ENCODE results near the gene ASL.
"Not testable (repeated sequence)": the region's sequence is repeated elsewhere in the genome, so short reads cannot be mapped to it uniquely, and the experiment has no call there.

The ASL gene

DNA sequence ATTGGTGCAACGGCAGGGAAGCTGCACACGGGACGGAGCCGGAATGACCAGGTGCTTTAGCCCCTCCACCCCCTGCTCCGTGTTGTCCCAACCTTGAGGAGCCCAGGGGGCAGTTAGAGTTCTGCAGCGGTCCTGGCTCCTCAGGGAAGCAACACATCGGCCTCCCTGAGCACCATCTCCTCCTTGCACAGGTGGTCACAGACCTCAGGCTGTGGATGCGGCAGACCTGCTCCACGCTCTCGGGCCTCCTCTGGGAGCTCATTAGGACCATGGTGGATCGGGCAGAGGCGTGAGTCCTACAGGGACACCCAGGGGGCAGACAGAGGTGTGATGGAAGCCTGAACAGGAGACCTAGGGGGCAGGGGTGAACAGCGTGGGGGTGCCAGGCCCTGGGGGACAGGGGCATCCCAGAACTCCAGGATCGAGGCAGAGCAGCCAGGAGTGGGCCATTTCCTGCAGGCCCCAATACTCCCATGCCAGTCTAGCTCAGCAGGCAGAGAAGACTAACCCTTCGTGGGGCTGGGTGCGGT is 7.3 kb downstream of the ASL start:
- H3K9ac ChIP-seq (ENCODE audit: low read length) = no peak overlapping the region
- H3K4me3 ChIP-seq (ENCODE audit: low read length) = no peak overlapping the region
- no peak overlapping the region for H3K27ac ChIP-seq (ENCODE audit: low read depth, low read length)
- H3K4me1 ChIP-seq (ENCODE audit: control insufficient read depth, insufficient read depth, low read length) = no peaks in the 10 kb centered on the region
- peaks cover 13% of the 10 kb centered on the region for H3K36me3 ChIP-seq (ENCODE audit: control insufficient read depth, insufficient read depth, low read length)
- H3K27me3 ChIP-seq (ENCODE audit: control insufficient read depth, insufficient read depth, low read length) = no peaks in the 10 kb centered on the region

DNA sequence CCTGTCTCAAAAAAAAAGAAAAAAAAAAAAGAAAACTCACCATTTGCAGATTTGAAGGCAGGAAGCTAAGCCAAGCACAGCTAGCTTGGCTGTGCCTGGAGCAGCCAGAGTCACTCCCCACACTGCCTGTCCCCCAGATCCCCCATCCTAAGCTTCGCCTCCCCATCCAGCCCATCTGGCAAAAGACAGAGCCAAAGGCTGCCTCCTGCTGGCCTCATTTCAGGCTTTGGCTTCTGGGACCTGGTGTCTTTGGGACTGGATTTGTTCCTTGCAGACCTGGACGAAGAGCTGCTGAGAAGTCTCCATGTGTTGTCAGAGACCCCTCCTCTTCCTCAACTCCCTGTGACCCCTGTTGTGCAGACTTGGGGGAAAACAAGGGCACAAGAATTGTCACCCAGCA is 8.1 kb downstream of the ASL start:
- peaks cover 13% of the 10 kb centered on the region for H3K36me3 ChIP-seq (ENCODE audit: control insufficient read depth, insufficient read depth, low read length)
- no peak overlapping the region for H3K27ac ChIP-seq (ENCODE audit: low read depth, low read length)
- no peaks in the 10 kb centered on the region for H3K27me3 ChIP-seq (ENCODE audit: control insufficient read depth, insufficient read depth, low read length)
- H3K4me1 ChIP-seq (ENCODE audit: control insufficient read depth, insufficient read depth, low read length) = no peaks in the 10 kb centered on the region
- no peak overlapping the region for H3K4me3 ChIP-seq (ENCODE audit: low read length)
- no peak overlapping the region for H3K9ac ChIP-seq (ENCODE audit: low read length)

- peaks cover 9% of the 10 kb centered on the region for H3K36me3 ChIP-seq (ENCODE audit: control insufficient read depth, insufficient read depth, low read length)
- no peaks in the 10 kb centered on the region for H3K4me1 ChIP-seq (ENCODE audit: control insufficient read depth, insufficient read depth, low read length)
- H3K4me3 ChIP-seq (ENCODE audit: low read length) = no peak overlapping the region
- H3K9ac ChIP-seq (ENCODE audit: low read length) = no peak overlapping the region
- no peaks in the 10 kb centered on the region for H3K27me3 ChIP-seq (ENCODE audit: control insufficient read depth, insufficient read depth, low read length)
- no peak overlapping the region for H3K27ac ChIP-seq (ENCODE audit: low read depth, low read length)
Measured at GRCh38 chr7:66088861-66089838, 13.5 kb downstream of the ASL start.

DNA sequence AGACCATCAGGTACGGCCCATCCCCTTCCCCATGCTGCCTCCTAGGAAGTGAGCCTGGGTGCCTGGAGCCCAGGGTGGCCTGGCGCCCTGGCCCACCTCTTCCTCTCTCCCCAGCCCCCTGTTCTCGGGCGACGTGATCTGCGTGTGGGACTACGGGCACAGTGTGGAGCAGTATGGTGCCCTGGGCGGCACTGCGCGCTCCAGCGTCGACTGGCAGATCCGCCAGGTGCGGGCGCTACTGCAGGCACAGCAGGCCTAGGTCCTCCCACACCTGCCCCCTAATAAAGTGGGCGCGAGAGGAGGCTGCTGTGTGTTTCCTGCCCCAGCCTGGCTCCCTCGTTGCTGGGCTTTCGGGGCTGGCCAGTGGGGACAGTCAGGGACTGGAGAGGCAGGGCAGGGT is 17.0 kb downstream of the ASL start:
- no peak overlapping the region for H3K9ac ChIP-seq (ENCODE audit: low read length)
- no peak overlapping the region for H3K27ac ChIP-seq (ENCODE audit: low read depth, low read length)
- H3K27me3 ChIP-seq (ENCODE audit: control insufficient read depth, insufficient read depth, low read length) = no peaks in the 10 kb centered on the region
- H3K4me1 ChIP-seq (ENCODE audit: control insufficient read depth, insufficient read depth, low read length) = no peaks in the 10 kb centered on the region
- H3K36me3 ChIP-seq (ENCODE audit: control insufficient read depth, insufficient read depth, low read length) = no peaks in the 10 kb centered on the region
- H3K4me3 ChIP-seq (ENCODE audit: low read length) = no peak overlapping the region

DNA sequence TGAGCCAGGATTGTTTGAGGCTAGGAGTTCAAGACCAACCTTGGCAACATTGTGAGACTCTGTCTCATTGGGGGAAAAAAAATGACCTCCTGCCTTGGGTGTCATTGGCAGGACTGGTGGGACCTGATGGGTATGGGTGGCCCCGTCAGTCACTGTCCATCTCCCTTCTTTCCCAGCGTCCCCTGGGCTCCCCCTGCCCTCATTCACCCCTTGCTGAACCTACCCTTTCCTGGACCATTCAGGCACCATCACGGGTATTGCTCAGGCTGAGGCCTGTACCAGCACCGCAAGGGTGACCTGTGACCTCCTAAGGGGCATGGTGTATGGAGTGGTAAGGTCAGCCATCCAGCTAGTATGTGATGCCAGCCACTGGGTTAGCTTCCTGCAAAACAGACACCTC is 19.4 kb downstream of the ASL start:
- Histone ChIP-seq H3K4me3 (ENCODE audit: low read length) (no peak overlapping the region), H3K4me1 (ENCODE audit: control insufficient read depth, insufficient read depth, low read length) (no peaks in the 10 kb centered on the region), H3K9ac (ENCODE audit: low read length) (no peak overlapping the region), H3K27ac (ENCODE audit: low read depth, low read length) (no peak overlapping the region), H3K27me3 (ENCODE audit: control insufficient read depth, insufficient read depth, low read length) (no peaks in the 10 kb centered on the region), H3K36me3 (ENCODE audit: control insufficient read depth, insufficient read depth, low read length) (no peaks in the 10 kb centered on the region)

DNA sequence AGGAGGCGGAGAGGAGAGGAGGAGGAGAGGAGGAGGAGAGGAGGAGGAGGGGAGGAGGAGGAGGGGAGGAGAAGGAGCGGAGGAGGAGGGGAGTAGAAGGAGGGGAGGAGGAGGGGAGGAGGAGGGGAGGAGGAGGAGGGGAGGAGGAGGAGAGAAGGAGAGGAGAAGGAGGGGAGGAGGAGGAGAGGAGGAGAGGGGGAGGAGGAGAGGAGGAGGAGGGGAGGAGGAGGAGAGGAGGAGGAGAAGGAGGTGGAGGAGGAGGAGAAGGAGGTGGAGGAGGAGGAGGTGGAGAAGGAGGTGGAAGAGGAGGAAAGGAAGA is 23.6 kb downstream of the ASL start:
- Histone ChIP-seq H3K36me3 (ENCODE audit: control insufficient read depth, insufficient read depth, low read length) (no peaks in the 10 kb centered on the region), H3K4me1 (ENCODE audit: control insufficient read depth, insufficient read depth, low read length) (no peaks in the 10 kb centered on the region), H3K27ac (ENCODE audit: low read depth, low read length) (peak overlapping the region; percentile 60), H3K27me3 (ENCODE audit: control insufficient read depth, insufficient read depth, low read length) (no peaks in the 10 kb centered on the region), H3K4me3 (ENCODE audit: low read length) (no peak overlapping the region), H3K9ac (ENCODE audit: low read length) (no peak overlapping the region)

- H3K9ac ChIP-seq (ENCODE audit: low read length) = peak overlapping the region; percentile 43
- H3K27ac ChIP-seq (ENCODE audit: low read depth, low read length) = peak overlapping the region; percentile 60
- no peaks in the 10 kb centered on the region for H3K4me1 ChIP-seq (ENCODE audit: control insufficient read depth, insufficient read depth, low read length)
- no peaks in the 10 kb centered on the region for H3K36me3 ChIP-seq (ENCODE audit: control insufficient read depth, insufficient read depth, low read length)
- H3K27me3 ChIP-seq (ENCODE audit: control insufficient read depth, insufficient read depth, low read length) = no peaks in the 10 kb centered on the region
- H3K4me3 ChIP-seq (ENCODE audit: low read length) = peak overlapping the region; percentile 65
Measured at GRCh38 chr7:66099551-66100407, 24.2 kb downstream of the ASL start.

- Histone ChIP-seq H3K27ac (ENCODE audit: low read depth, low read length) (no peak overlapping the region), H3K4me3 (ENCODE audit: low read length) (peak overlapping the region; percentile 65), H3K9ac (ENCODE audit: low read length) (no peak overlapping the region), H3K36me3 (ENCODE audit: control insufficient read depth, insufficient read depth, low read length) (no peaks in the 10 kb centered on the region), H3K27me3 (ENCODE audit: control insufficient read depth, insufficient read depth, low read length) (no peaks in the 10 kb centered on the region), H3K4me1 (ENCODE audit: control insufficient read depth, insufficient read depth, low read length) (no peaks in the 10 kb centered on the region)
Measured at GRCh38 chr7:66100408-66101050, 24.9 kb downstream of the ASL start.

DNA sequence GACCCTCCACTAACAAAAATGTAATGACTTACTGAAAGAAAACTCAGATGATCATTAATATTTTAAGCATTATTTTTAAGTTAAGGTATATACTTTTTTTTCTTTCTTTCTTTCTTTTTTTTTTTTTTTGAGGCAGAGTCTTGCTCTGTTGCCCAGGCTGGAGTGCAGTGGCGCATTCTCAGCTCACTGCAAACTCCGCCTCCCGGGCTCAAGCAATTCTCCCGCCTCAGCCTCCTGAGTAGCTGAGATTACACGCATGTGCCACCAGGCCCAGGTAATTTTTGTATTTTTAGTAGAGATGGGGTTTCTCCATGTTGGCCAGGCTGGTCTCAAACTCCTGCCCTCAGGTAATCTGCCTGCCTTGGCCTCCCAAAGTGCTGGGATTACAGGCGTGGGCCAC is 26.5 kb downstream of the ASL start:
- not testable (repeated sequence) for H3K27me3 ChIP-seq (ENCODE audit: control insufficient read depth, insufficient read depth, low read length); H3K9ac ChIP-seq (ENCODE audit: low read length); H3K27ac ChIP-seq (ENCODE audit: low read depth, low read length); H3K4me3 ChIP-seq (ENCODE audit: low read length); H3K4me1 ChIP-seq (ENCODE audit: control insufficient read depth, insufficient read depth, low read length); H3K36me3 ChIP-seq (ENCODE audit: control insufficient read depth, insufficient read depth, low read length)

GRCh38 chr7:66103994-66104393 is 28.4 kb downstream of the ASL start:
- not testable (repeated sequence) for H3K4me1 ChIP-seq (ENCODE audit: control insufficient read depth, insufficient read depth, low read length); H3K4me3 ChIP-seq (ENCODE audit: low read length); H3K27me3 ChIP-seq (ENCODE audit: control insufficient read depth, insufficient read depth, low read length); H3K9ac ChIP-seq (ENCODE audit: low read length); H3K36me3 ChIP-seq (ENCODE audit: control insufficient read depth, insufficient read depth, low read length); H3K27ac ChIP-seq (ENCODE audit: low read depth, low read length)

DNA sequence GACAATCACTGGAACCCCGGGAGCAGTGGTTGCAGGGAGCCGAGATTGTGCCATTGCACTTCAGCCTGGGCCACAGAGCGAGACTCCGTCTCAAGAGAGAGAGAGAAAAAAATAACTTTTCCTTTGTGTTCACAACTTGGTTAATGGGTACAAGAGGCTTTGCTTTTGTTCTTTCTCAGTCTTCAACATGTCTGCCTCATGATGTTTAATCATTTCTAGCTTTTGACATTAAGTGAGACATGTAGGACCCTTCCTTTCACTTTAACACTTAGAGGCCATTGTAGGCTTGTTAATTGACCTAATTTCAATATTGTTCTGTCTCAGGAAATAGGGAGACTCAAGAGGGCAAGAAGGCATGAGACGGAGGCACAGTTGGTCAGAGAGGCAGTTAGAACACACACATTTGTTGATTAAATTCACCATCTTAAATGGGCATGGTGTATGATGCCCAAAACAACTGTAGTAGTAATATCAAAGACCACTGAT is 29.7 kb downstream of the ASL start:
- H3K4me1 ChIP-seq (ENCODE audit: control insufficient read depth, insufficient read depth, low read length) = no peaks in the 10 kb centered on the region
- H3K27me3 ChIP-seq (ENCODE audit: control insufficient read depth, insufficient read depth, low read length) = no peaks in the 10 kb centered on the region
- H3K4me3 ChIP-seq (ENCODE audit: low read length) = no peak overlapping the region
- no peak overlapping the region for H3K27ac ChIP-seq (ENCODE audit: low read depth, low read length)
- no peak overlapping the region for H3K9ac ChIP-seq (ENCODE audit: low read length)
- H3K36me3 ChIP-seq (ENCODE audit: control insufficient read depth, insufficient read depth, low read length) = no peaks in the 10 kb centered on the region

- not testable (repeated sequence) for H3K27me3 ChIP-seq (ENCODE audit: control insufficient read depth, insufficient read depth, low read length); H3K4me1 ChIP-seq (ENCODE audit: control insufficient read depth, insufficient read depth, low read length); H3K27ac ChIP-seq (ENCODE audit: low read depth, low read length); H3K36me3 ChIP-seq (ENCODE audit: control insufficient read depth, insufficient read depth, low read length); H3K9ac ChIP-seq (ENCODE audit: low read length); H3K4me3 ChIP-seq (ENCODE audit: low read length)
Measured at GRCh38 chr7:66108410-66108809, 32.8 kb downstream of the ASL start.
